ENCODE data around the gene TREML4. TPM values are rescaled to one million over a fixed set of nuclear protein-coding genes. Genes with fewer than 3 reads are reported as not detected.

The TREML4 gene
- total RNA-seq, 3 donors from 2014 or later (not counting 1 experiment from before 2014, with no cell fraction given): 0.21 to 2.1 (median 0.32) TPM

DNA sequence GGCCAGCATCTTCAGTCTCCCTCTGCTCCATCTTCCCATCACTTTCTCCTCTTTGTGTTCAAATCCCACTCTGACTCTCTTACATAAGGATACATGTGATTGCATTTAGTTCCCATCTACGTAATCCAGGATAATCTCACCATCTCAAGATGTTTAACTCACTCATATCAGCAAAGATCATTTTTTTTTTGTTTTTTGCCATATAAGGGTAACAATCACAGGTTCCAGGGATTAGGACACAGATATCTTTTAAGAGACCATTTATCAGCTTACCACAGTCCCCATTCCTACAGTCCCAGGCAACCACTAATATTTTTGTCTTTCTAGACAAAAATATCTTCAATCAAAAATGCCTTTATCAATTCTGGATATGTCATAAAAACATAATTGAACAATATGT lies 24.0 kb upstream of the TREML4 start:
- peaks cover 49 to 54% of the 10 kb centered on the region in 2 donors for H3K4me1 Mint-ChIP-seq
- no peaks in the 10 kb centered on the region for H3K9me3 Mint-ChIP-seq
- no peaks in the 10 kb centered on the region for H3K36me3 ChIP-seq (ENCODE audit: control insufficient read depth, insufficient read depth, low read length)
- no peaks in the 10 kb centered on the region for H3K27me3 Mint-ChIP-seq (ENCODE audit: low read depth in 2 of 2)
- peaks cover 39% of the 10 kb centered on the region for H3K4me1 ChIP-seq (ENCODE audit: control insufficient read depth, insufficient read depth, low read length)
- no peak overlapping the region for H3K4me3 ChIP-seq (ENCODE audit: low read length)
- H3K27ac Mint-ChIP-seq: peak overlapping the region; percentile 70 to 95
- ATAC-seq (no peak), DNase-seq (no peak)
- WGBS (ENCODE audit: insufficient coverage): 92% methylated on average over 1 of the region's 1 CpG
- no peak overlapping the region for H3K27ac ChIP-seq (ENCODE audit: low read length)
- TF ChIP-seq CTCF (IDR thresholded peaks at IDR 0.05): no peak
- H3K4me3 Mint-ChIP-seq: no peak overlapping the region
- no peaks in the 10 kb centered on the region for H3K27me3 ChIP-seq (ENCODE audit: control insufficient read depth, insufficient read depth, low read length)
- H3K36me3 Mint-ChIP-seq: no peaks in the 10 kb centered on the region
- no peaks in the 10 kb centered on the region for H3K9me3 ChIP-seq (ENCODE audit: control insufficient read depth, insufficient read depth, low read length)
- intact Hi-C loops (cut with micrococcal nuclease): no loop called here

- intact Hi-C loops (cut with micrococcal nuclease): no loop called here
- Histone ChIP-seq H3K9me3 (ENCODE audit: control insufficient read depth, insufficient read depth, low read length) (no peaks in the 10 kb centered on the region), H3K4me3 (ENCODE audit: low read length) (no peak overlapping the region), H3K4me1 (ENCODE audit: control insufficient read depth, insufficient read depth, low read length) (peaks cover 9% of the 10 kb centered on the region), H3K36me3 (ENCODE audit: control insufficient read depth, insufficient read depth, low read length) (no peaks in the 10 kb centered on the region), H3K27ac (ENCODE audit: low read length) (peak overlapping the region; percentile 37), H3K27me3 (ENCODE audit: control insufficient read depth, insufficient read depth, low read length) (peaks cover 3% of the 10 kb centered on the region)
- TF ChIP-seq CTCF (IDR thresholded peaks at IDR 0.05): no peak
- Mint-ChIP-seq H3K9me3 (no peaks in the 10 kb centered on the region), H3K4me1 (peaks cover 6 to 13% of the 10 kb centered on the region in 2 donors), H3K36me3 (no peaks in the 10 kb centered on the region), H3K4me3 (no peak overlapping the region), H3K27ac (no peak overlapping the region), H3K27me3 (ENCODE audit: low read depth in 2 of 2) (peaks cover 0 to 6% of the 10 kb centered on the region in 2 donors)
- WGBS (ENCODE audit: insufficient coverage): 77% methylated on average over 7 of the region's 7 CpGs
- no peak for ATAC-seq
- no peak for DNase-seq
Observed at GRCh38 chr6:41208439-41209106, 19.6 kb upstream of the TREML4 start.

GRCh38 chr6:41209547-41210320 lies 18.4 kb upstream of the TREML4 start:
- Mint-ChIP-seq H3K27me3 (ENCODE audit: low read depth in 2 of 2) (peaks cover 6 to 8% of the 10 kb centered on the region in 2 donors), H3K4me1 (peaks cover 0 to 7% of the 10 kb centered on the region in 2 donors), H3K27ac (no peak overlapping the region), H3K9me3 (peaks cover 4 to 8% of the 10 kb centered on the region in 2 donors), H3K36me3 (peaks cover 10% of the 10 kb centered on the region), H3K4me3 (no peak overlapping the region)
- intact Hi-C loops (cut with micrococcal nuclease): no loop called here
- Histone ChIP-seq H3K9me3 (ENCODE audit: control insufficient read depth, insufficient read depth, low read length) (peaks cover 5% of the 10 kb centered on the region), H3K27ac (ENCODE audit: low read length) (peak overlapping the region; percentile 37), H3K36me3 (ENCODE audit: control insufficient read depth, insufficient read depth, low read length) (no peaks in the 10 kb centered on the region), H3K4me1 (ENCODE audit: control insufficient read depth, insufficient read depth, low read length) (peaks cover 9% of the 10 kb centered on the region), H3K27me3 (ENCODE audit: control insufficient read depth, insufficient read depth, low read length) (peaks cover 3% of the 10 kb centered on the region), H3K4me3 (ENCODE audit: low read length) (no peak overlapping the region)
- no peak for DNase-seq
- no peak for ATAC-seq
- whole genome bisulfite sequencing (ENCODE audit: insufficient coverage): 95% methylated on average over 5 of the region's 5 CpGs
- TF ChIP-seq CTCF (IDR thresholded peaks at IDR 0.05): no peak
